GM23338 (cell line): ENCODE results near the gene SDC3. TPM values are rescaled to one million over a fixed set of nuclear protein-coding genes. Genes with fewer than 3 reads are reported as not detected.

Experiments used
- ATAC-seq: fragments of 200-7000 bp; cut with Tn5 transposase; 3 replicates; pipeline ENCODE4 v1.9.1; 2020
- DNase-seq: peaks from one replicate; pipeline ENCODE4 v3.0.0-alpha.2; 2015; ENCODE audit warnings: low spot score
- H2AFZ ChIP-seq: fragments of 200-600 bp; sonication (generic); 2 replicates; pipeline ENCODE4 v1.8.0; 2016; ENCODE audit warnings: antibody characterized with exemption, mild to moderate bottlenecking, moderate library complexity
- H3F3A ChIP-seq: fragments of 200-600 bp; sonication (generic); replicated peaks from 2 replicates; pipeline ENCODE4 v1.8.0; 2017; ENCODE audit warnings: antibody characterized with exemption, mixed run types, low read depth
- H3K27ac ChIP-seq: fragments of 200-600 bp; sonication (generic); 2 replicates; pipeline ENCODE4 v1.6.1; 2016; ENCODE audit warnings: low read depth
- H3K27me3 ChIP-seq: fragments of 200-600 bp; sonication (generic); 2 replicates; pipeline ENCODE4 v1.8.0; 2016; ENCODE audit warnings: mild to moderate bottlenecking, mixed run types, moderate library complexity; ENCODE audit not compliant: insufficient read depth
- H3K36me3 ChIP-seq: fragments of 200-600 bp; sonication (generic); 2 replicates; pipeline ENCODE4 v1.8.0; 2016; ENCODE audit warnings: mild to moderate bottlenecking; ENCODE audit not compliant: insufficient read depth
- H3K4me1 ChIP-seq: fragments of 200-600 bp; sonication (generic); 2 replicates; pipeline ENCODE4 v1.8.0; 2016; ENCODE audit warnings: mild to moderate bottlenecking, moderate library complexity; ENCODE audit not compliant: insufficient read depth
- H3K4me2 ChIP-seq: fragments of 200-600 bp; sonication (generic); 2 replicates; pipeline ENCODE4 v1.7.1; 2017; ENCODE audit warnings: mixed run types
- H3K4me3 ChIP-seq: fragments of 200-600 bp; sonication (generic); 2 replicates; pipeline ENCODE4 v1.6.1; 2016; ENCODE audit warnings: mixed run types
- H3K79me2 ChIP-seq: fragments of 200-600 bp; sonication (generic); replicated peaks from 2 replicates; pipeline ENCODE4 v1.8.0; 2017; ENCODE audit warnings: mild to moderate bottlenecking; ENCODE audit not compliant: insufficient read depth
- H3K9me2 ChIP-seq: fragments of 200-600 bp; sonication (generic); 2 replicates; pipeline ENCODE4 v1.8.0; 2017; ENCODE audit not compliant: insufficient read depth
- H4K20me1 ChIP-seq: fragments of 200-600 bp; sonication (generic); replicated peaks from 2 replicates; pipeline ENCODE4 v1.8.0; 2017; ENCODE audit warnings: mild to moderate bottlenecking; ENCODE audit not compliant: insufficient read depth
- H3K27ac Mint-ChIP-seq: 2 replicates; pipeline ENCODE4 v1.8.0; 2020; ENCODE audit warnings: inconsistent platforms, mild to moderate bottlenecking, moderate library complexity, mixed read lengths
- H3K27me3 Mint-ChIP-seq: 3 replicates; pipeline ENCODE4 v1.8.0; 2022; ENCODE audit warnings: low read depth, mild to moderate bottlenecking, moderate library complexity, mixed read lengths, inconsistent platforms; ENCODE audit not compliant: insufficient read depth, poor library complexity
- H3K36me3 Mint-ChIP-seq: 3 replicates; pipeline ENCODE4 v1.8.0; 2021; ENCODE audit warnings: low read depth, mild to moderate bottlenecking, inconsistent platforms, moderate library complexity, mixed read lengths
- H3K4me1 Mint-ChIP-seq: 3 replicates; pipeline ENCODE4 v1.8.0; 2020; ENCODE audit warnings: mild to moderate bottlenecking, inconsistent platforms, mixed read lengths
- H3K4me3 Mint-ChIP-seq: 3 replicates; pipeline ENCODE4 v1.8.0; 2021; ENCODE audit warnings: moderate library complexity, mild to moderate bottlenecking, inconsistent platforms, mixed read lengths
- H3K9me3 Mint-ChIP-seq: 3 replicates; pipeline ENCODE4 v1.8.0; 2020; ENCODE audit warnings: moderate library complexity, mild to moderate bottlenecking, inconsistent platforms, mixed read lengths
- CREB1 ChIP-seq: fragments of 250-450 bp; sonication (Bioruptor Pico); IDR thresholded peaks from 2 replicates; pipeline ENCODE4 v1.5.0; 2020; ENCODE audit warnings: low read depth, mild to moderate bottlenecking, moderate library complexity
- CTCF ChIP-seq, 2 experiments: fragments of 200-600 bp in 1 of 2; sonication (generic) in 1 of 2; conservative IDR thresholded peaks; 2 replicates each; pipeline versions ENCODE4 v1.5.1 to v1.6.1; 2016 to 2017; ENCODE audit warnings: antibody characterized with exemption in 2 of 2, low read depth in 2 of 2, mild to moderate bottlenecking in 2 of 2, moderate library complexity in 1 of 2
- EZH2 ChIP-seq: fragments of 200-600 bp; sonication (generic); IDR thresholded peaks from one replicate; pipeline ENCODE4 v1.8.0; 2017; ENCODE audit warnings: antibody characterized with exemption, mild to moderate bottlenecking, low read depth; ENCODE audit not compliant: unreplicated experiment
- POLR2AphosphoS5 ChIP-seq: IDR thresholded peaks from 2 replicates; pipeline ENCODE4 v1.6.1; 2016; ENCODE audit warnings: antibody characterized with exemption, low read depth
- STAT1 ChIP-seq: IDR thresholded peaks from one replicate; pipeline ENCODE4 v1.6.1; 2016; ENCODE audit warnings: antibody characterized with exemption; ENCODE audit not compliant: unreplicated experiment
- ZNF462 ChIP-seq: fragments of 250-450 bp; sonication (Bioruptor Pico); IDR thresholded peaks from 2 replicates; pipeline ENCODE4 v1.5.0; 2020; ENCODE audit warnings: mild to moderate bottlenecking, moderate library complexity
- polyA plus RNA-seq: library from polyadenylated mRNA; unstranded; fragments of >200 nt; fragmentation: Nextera tagmentation; extraction: Ambion mirVana; gene quantifications from 2 replicates; pipeline ENCODE4 v1.2.1, GENCODE V29; 2016
- total RNA-seq: library from RNA; depleted of rRNA; stranded (reverse); fragments of >200 nt; shearing (Covaris generic); gene quantifications from 2 replicates; pipeline ENCODE4 v1.2.3, GENCODE V29; 2014
- TF ChIP-seq, protein P1 (sequence below): IDR thresholded peaks from one replicate; pipeline ENCODE4 v1.6.1; 2018; ENCODE audit warnings: antibody characterized with exemption; ENCODE audit not compliant: unreplicated experiment

Gene SDC3
- total and polyA plus RNA-seq, 2 experiments from 2014 or later = 5.2 to 29.7 TPM

DNA sequence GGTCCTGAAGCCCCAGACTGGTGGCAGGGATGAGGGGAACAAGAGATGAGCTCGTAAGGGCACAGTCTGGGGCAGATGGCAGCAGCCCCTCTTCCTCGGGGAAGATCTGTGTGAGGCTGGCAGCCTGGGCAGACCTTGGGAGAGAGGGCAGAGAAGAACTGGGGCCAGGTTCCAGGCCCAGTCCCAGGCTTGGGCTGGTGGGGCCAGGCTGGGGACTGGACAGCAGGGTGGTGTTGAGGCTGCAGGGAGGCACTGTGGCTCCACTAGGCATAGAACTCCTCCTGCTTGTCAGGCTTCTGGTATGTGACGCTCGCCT lies 35.7 kb downstream of the SDC3 start (continued):
- TF ChIP-seq, protein P1, sequence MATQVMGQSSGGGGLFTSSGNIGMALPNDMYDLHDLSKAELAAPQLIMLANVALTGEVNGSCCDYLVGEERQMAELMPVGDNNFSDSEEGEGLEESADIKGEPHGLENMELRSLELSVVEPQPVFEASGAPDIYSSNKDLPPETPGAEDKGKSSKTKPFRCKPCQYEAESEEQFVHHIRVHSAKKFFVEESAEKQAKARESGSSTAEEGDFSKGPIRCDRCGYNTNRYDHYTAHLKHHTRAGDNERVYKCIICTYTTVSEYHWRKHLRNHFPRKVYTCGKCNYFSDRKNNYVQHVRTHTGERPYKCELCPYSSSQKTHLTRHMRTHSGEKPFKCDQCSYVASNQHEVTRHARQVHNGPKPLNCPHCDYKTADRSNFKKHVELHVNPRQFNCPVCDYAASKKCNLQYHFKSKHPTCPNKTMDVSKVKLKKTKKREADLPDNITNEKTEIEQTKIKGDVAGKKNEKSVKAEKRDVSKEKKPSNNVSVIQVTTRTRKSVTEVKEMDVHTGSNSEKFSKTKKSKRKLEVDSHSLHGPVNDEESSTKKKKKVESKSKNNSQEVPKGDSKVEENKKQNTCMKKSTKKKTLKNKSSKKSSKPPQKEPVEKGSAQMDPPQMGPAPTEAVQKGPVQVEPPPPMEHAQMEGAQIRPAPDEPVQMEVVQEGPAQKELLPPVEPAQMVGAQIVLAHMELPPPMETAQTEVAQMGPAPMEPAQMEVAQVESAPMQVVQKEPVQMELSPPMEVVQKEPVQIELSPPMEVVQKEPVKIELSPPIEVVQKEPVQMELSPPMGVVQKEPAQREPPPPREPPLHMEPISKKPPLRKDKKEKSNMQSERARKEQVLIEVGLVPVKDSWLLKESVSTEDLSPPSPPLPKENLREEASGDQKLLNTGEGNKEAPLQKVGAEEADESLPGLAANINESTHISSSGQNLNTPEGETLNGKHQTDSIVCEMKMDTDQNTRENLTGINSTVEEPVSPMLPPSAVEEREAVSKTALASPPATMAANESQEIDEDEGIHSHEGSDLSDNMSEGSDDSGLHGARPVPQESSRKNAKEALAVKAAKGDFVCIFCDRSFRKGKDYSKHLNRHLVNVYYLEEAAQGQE = no peak
- TF ChIP-seq POLR2AphosphoS5 (no peak), EZH2 (no peak), CTCF (conservative IDR thresholded peaks at IDR 0.05; ENCODE audit: low read depth in 2 of 2) (no peak), STAT1 (no peak)

GRCh38 chr1:30872033-30872947 lies 36.3 kb downstream of the SDC3 start:
- peaks cover 12% of the 10 kb centered on the region; the same call in 1 of the 2 replicates for H3K36me3 ChIP-seq
- no peak overlapping the region for H3K4me3 Mint-ChIP-seq
- TF ChIP-seq ZNF462 (no peak), CTCF (conservative IDR thresholded peaks at IDR 0.05; ENCODE audit: low read depth in 2 of 2) (no peak), STAT1 (no peak), CREB1 (CRISPR knock-in tag) (no peak)

More at GRCh38 chr1:30872033-30872947, 36.3 kb downstream of the SDC3 start:
- peaks cover 13% of the 10 kb centered on the region for H3K27me3 Mint-ChIP-seq
- H2AFZ ChIP-seq = no peak overlapping the region
- H3K36me3 Mint-ChIP-seq = peaks cover 42% of the 10 kb centered on the region
- H3K27ac Mint-ChIP-seq = peak overlapping the region; percentile 6
- H3K4me2 ChIP-seq = no peak overlapping the region
- H3K27ac ChIP-seq = no peak overlapping the region
- H3K4me3 ChIP-seq = no peak overlapping the region
- H3K4me1 Mint-ChIP-seq = peaks cover 29% of the 10 kb centered on the region
- H3K27me3 ChIP-seq = no peaks in the 10 kb centered on the region
- 0 out of 2 replicates have a peak, but pooled peaks cover 10% of the 10 kb centered on the region for H3K4me1 ChIP-seq
- no peaks in the 10 kb centered on the region for H3F3A ChIP-seq
- no peaks in the 10 kb centered on the region for H3K9me2 ChIP-seq
- ATAC-seq (peak; percentile 29), DNase-seq (no peak)
- peaks cover 16% of the 10 kb centered on the region for H3K9me3 Mint-ChIP-seq
- H3K79me2 ChIP-seq = no peaks in the 10 kb centered on the region
- no peaks in the 10 kb centered on the region for H4K20me1 ChIP-seq
